Stimulated activated memory B cell treated with anti-CD40 and anti-IgM and Interleukin-4, amounts not matched to agents 10 μg/mL and 1 μg/mL and 100 μg/mL, for 72 hours (primary cell): ENCODE measurements around the gene ESRP2.
A peak's percentile ranks its signal among the peaks of the same experiment; 100 is the strongest.

Experiments used
- ATAC-seq: fragments of 150-1000 bp; cut with Tn5 transposase; 2 replicates; pipeline ENCODE4 v1.10.0; 2021
- H3K27ac Mint-ChIP-seq: one replicate; pipeline ENCODE4 v1.8.0; 2022; ENCODE audit warnings: mild to moderate bottlenecking, mixed read lengths
- H3K27me3 Mint-ChIP-seq: one replicate; pipeline ENCODE4 v1.8.0; 2022; ENCODE audit warnings: mixed read lengths
- H3K36me3 Mint-ChIP-seq: one replicate; pipeline ENCODE4 v1.8.0; 2022; ENCODE audit warnings: mixed read lengths
- H3K4me1 Mint-ChIP-seq: one replicate; pipeline ENCODE4 v1.8.0; 2022; ENCODE audit warnings: mixed read lengths
- H3K4me3 Mint-ChIP-seq: one replicate; pipeline ENCODE4 v1.8.0; 2022; ENCODE audit warnings: mild to moderate bottlenecking, moderate library complexity, mixed read lengths
- H3K9me3 Mint-ChIP-seq: one replicate; pipeline ENCODE4 v1.8.0; 2022; ENCODE audit warnings: mixed read lengths

ESRP2 gene

GRCh38 chr16:68270353-68270752 is 34.4 kb upstream of the ESRP2 start:
- H3K4me1 Mint-ChIP-seq: peaks cover 84% of the 10 kb centered on the region
- peaks cover 40% of the 10 kb centered on the region for H3K36me3 Mint-ChIP-seq
- peak overlapping the region; percentile 65 for H3K27ac Mint-ChIP-seq
- ATAC-seq: peak; percentile 59
- H3K4me3 Mint-ChIP-seq: no peak overlapping the region
- no peaks in the 10 kb centered on the region for H3K27me3 Mint-ChIP-seq
- H3K9me3 Mint-ChIP-seq: no peaks in the 10 kb centered on the region

- Mint-ChIP-seq H3K4me3 (no peak overlapping the region), H3K4me1 (peaks cover 81% of the 10 kb centered on the region), H3K9me3 (no peaks in the 10 kb centered on the region), H3K36me3 (peaks cover 35% of the 10 kb centered on the region), H3K27ac (peak overlapping the region; percentile 65), H3K27me3 (no peaks in the 10 kb centered on the region)
- no peak for ATAC-seq
These were observed 33.9 kb upstream of the ESRP2 start for GRCh38 chr16:68269793-68270192.

- no peak overlapping the region for H3K4me3 Mint-ChIP-seq
- H3K27me3 Mint-ChIP-seq: no peaks in the 10 kb centered on the region
- peak overlapping the region; percentile 61 for H3K27ac Mint-ChIP-seq
These were observed 31.9 kb upstream of the ESRP2 start for GRCh38 chr16:68267612-68268405.

GRCh38 chr16:68265078-68265920 is 29.4 kb upstream of the ESRP2 start:
- no peaks in the 10 kb centered on the region for H3K9me3 Mint-ChIP-seq
- peak overlapping the region; percentile 95 for H3K27ac Mint-ChIP-seq
- H3K36me3 Mint-ChIP-seq: peaks cover 11% of the 10 kb centered on the region
- H3K27me3 Mint-ChIP-seq: no peaks in the 10 kb centered on the region
- peaks cover 67% of the 10 kb centered on the region for H3K4me1 Mint-ChIP-seq
- ATAC-seq: peak; percentile 7
- peak overlapping the region; percentile 82 for H3K4me3 Mint-ChIP-seq

More at GRCh38 chr16:68267612-68268405, 31.9 kb upstream of the ESRP2 start:
- Mint-ChIP-seq H3K4me1 (peaks cover 72% of the 10 kb centered on the region), H3K36me3 (peaks cover 18% of the 10 kb centered on the region), H3K9me3 (no peaks in the 10 kb centered on the region)
- ATAC-seq: no peak

- H3K4me3 Mint-ChIP-seq: peak within 1 kb of the TSS; percentile 87
- peaks cover 58% of the 10 kb centered on the region for H3K4me1 Mint-ChIP-seq
- H3K36me3 Mint-ChIP-seq: peaks cover 5% of the 10 kb centered on the region
- no peaks in the 10 kb centered on the region for H3K9me3 Mint-ChIP-seq
- H3K27me3 Mint-ChIP-seq: no peaks in the 10 kb centered on the region
- ATAC-seq: peak; percentile 91
- peak within 1 kb of the TSS; percentile 95 for H3K27ac Mint-ChIP-seq
These were observed 28.5 kb upstream of the ESRP2 start, which contains the start of gene SLC7A6 for GRCh38 chr16:68264128-68265077. Gene SLC7A6 (plus strand): TSS chr16:68264526. CDS start chr16:68274727, 10,201 bp downstream.

GRCh38 chr16:68263559-68264127 is 27.7 kb upstream of the ESRP2 start:
- Mint-ChIP-seq H3K36me3 (peaks cover 2% of the 10 kb centered on the region), H3K27me3 (no peaks in the 10 kb centered on the region), H3K27ac (peak overlapping the region; percentile 95), H3K4me1 (peaks cover 54% of the 10 kb centered on the region), H3K9me3 (no peaks in the 10 kb centered on the region), H3K4me3 (peak overlapping the region; percentile 87)
- no peak for ATAC-seq

- H3K4me1 Mint-ChIP-seq: peaks cover 44% of the 10 kb centered on the region
- no peak for ATAC-seq
- H3K27ac Mint-ChIP-seq: peak overlapping the region; percentile 85
- peaks cover 17% of the 10 kb centered on the region for H3K36me3 Mint-ChIP-seq
- H3K27me3 Mint-ChIP-seq: no peaks in the 10 kb centered on the region
- H3K9me3 Mint-ChIP-seq: no peaks in the 10 kb centered on the region
- H3K4me3 Mint-ChIP-seq: no peak overlapping the region
These were observed 23.3 kb upstream of the ESRP2 start for GRCh38 chr16:68259007-68259825.

- H3K27ac Mint-ChIP-seq: peak overlapping the region; percentile 85
- no peaks in the 10 kb centered on the region for H3K9me3 Mint-ChIP-seq
- peaks cover 36% of the 10 kb centered on the region for H3K4me1 Mint-ChIP-seq
- H3K36me3 Mint-ChIP-seq: peaks cover 17% of the 10 kb centered on the region
- no peaks in the 10 kb centered on the region for H3K27me3 Mint-ChIP-seq
- peak; percentile 80 for ATAC-seq
- H3K4me3 Mint-ChIP-seq: no peak overlapping the region
These were observed 22.2 kb upstream of the ESRP2 start for GRCh38 chr16:68257906-68258800.

- Mint-ChIP-seq H3K4me3 (no peak overlapping the region), H3K36me3 (peaks cover 17% of the 10 kb centered on the region), H3K27me3 (no peaks in the 10 kb centered on the region), H3K27ac (peak overlapping the region; percentile 85), H3K9me3 (no peaks in the 10 kb centered on the region), H3K4me1 (peaks cover 33% of the 10 kb centered on the region)
- ATAC-seq: peak; percentile 84
These were observed 21.5 kb upstream of the ESRP2 start for GRCh38 chr16:68257251-68257905.

- no peaks in the 10 kb centered on the region for H3K27me3 Mint-ChIP-seq
- H3K36me3 Mint-ChIP-seq: peaks cover 27% of the 10 kb centered on the region
- H3K9me3 Mint-ChIP-seq: no peaks in the 10 kb centered on the region
- ATAC-seq: no peak
- no peak overlapping the region for H3K4me3 Mint-ChIP-seq
- peaks cover 26% of the 10 kb centered on the region for H3K4me1 Mint-ChIP-seq
- H3K27ac Mint-ChIP-seq: no peak overlapping the region
These were observed 19.8 kb upstream of the ESRP2 start for GRCh38 chr16:68255712-68256111.

GRCh38 chr16:68253721-68254120 is 17.8 kb upstream of the ESRP2 start:
- no peaks in the 10 kb centered on the region for H3K27me3 Mint-ChIP-seq
- no peak overlapping the region for H3K27ac Mint-ChIP-seq
- no peak for ATAC-seq
- H3K9me3 Mint-ChIP-seq: no peaks in the 10 kb centered on the region
- no peak overlapping the region for H3K4me3 Mint-ChIP-seq
- peaks cover 28% of the 10 kb centered on the region for H3K36me3 Mint-ChIP-seq
- H3K4me1 Mint-ChIP-seq: peaks cover 23% of the 10 kb centered on the region

GRCh38 chr16:68252383-68252782 is 16.5 kb upstream of the ESRP2 start:
- H3K9me3 Mint-ChIP-seq: no peaks in the 10 kb centered on the region
- no peak for ATAC-seq
- H3K27ac Mint-ChIP-seq: no peak overlapping the region
- peaks cover 21% of the 10 kb centered on the region for H3K4me1 Mint-ChIP-seq
- H3K27me3 Mint-ChIP-seq: no peaks in the 10 kb centered on the region
- H3K4me3 Mint-ChIP-seq: no peak overlapping the region
- H3K36me3 Mint-ChIP-seq: peaks cover 21% of the 10 kb centered on the region
